ENCODE results near the gene CNGB1. TPM values are rescaled to one million over a fixed set of nuclear protein-coding genes. Genes with fewer than 3 reads are reported as not detected.

The CNGB1 gene
- total RNA-seq, 1 donor from 2014 or later = not detected

DNA sequence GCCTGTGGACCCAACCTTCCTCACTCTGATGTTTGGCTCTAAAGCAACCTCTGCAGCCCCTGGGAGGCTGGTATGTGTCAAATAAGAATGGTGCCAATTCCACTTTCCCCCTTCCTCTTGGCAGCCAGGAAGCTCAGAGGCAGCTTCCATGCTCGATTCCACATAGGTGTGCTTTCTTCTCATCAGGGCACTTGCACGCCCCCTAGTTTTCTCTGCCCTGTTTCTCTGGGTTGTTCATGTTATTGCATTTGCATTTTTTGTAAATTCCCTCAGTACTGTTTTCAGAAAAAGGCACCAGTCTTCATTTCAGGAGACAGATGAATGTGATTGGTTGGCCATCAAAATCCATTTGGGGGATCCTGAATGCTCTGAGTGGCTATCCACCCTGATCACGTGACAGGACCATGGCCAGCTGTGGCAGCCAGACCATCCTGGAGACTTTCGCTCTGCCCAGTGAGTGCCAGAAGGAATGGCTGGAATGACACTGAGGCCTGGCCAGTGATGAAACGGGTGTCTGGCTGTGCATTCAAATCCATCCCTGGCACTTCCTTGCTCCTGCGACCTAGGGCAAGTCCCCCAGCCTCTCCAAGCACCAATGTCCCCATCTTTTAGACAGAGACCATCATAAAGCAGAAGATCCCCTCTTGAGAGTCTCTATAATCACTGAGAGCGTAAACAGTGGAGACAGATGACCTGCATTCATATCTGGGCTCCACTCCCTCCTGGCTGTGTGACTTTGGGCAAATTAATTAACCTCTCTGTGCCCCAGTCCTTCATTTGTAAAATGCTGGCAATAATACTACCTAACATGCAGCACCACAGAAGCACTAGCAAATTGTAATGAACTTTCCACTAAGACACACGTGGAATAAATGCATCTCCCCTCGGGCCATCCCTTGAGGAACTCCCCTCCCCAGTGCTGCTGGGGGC, 56.4 kb downstream of the CNGB1 start:
- no peaks in the 10 kb centered on the region for H3K36me3 ChIP-seq (ENCODE audit: control insufficient read depth in 3 of 3, insufficient read depth in 3 of 3, low read length in 3 of 3)
- no peak overlapping the region for H3K4me3 ChIP-seq (ENCODE audit: low read length in 3 of 3)
- H3K27ac ChIP-seq (ENCODE audit: low read depth, low read length) = no peak overlapping the region
- no peak overlapping the region for H3K9ac ChIP-seq (ENCODE audit: low read depth in 1 of 3, low read length in 3 of 3)
- H3K9me3 ChIP-seq (ENCODE audit: control insufficient read depth in 3 of 3, low read length in 3 of 3) = no peaks in the 10 kb centered on the region
- H3K4me1 ChIP-seq (ENCODE audit: control insufficient read depth in 3 of 3, insufficient read depth in 3 of 3, low read length in 3 of 3) = no peaks in the 10 kb centered on the region
- H3K27me3 ChIP-seq (ENCODE audit: control insufficient read depth in 3 of 3, insufficient read depth in 3 of 3, low read length in 3 of 3) = peaks cover 0 to 9% (median 6%) of the 10 kb centered on the region in 3 donors

DNA sequence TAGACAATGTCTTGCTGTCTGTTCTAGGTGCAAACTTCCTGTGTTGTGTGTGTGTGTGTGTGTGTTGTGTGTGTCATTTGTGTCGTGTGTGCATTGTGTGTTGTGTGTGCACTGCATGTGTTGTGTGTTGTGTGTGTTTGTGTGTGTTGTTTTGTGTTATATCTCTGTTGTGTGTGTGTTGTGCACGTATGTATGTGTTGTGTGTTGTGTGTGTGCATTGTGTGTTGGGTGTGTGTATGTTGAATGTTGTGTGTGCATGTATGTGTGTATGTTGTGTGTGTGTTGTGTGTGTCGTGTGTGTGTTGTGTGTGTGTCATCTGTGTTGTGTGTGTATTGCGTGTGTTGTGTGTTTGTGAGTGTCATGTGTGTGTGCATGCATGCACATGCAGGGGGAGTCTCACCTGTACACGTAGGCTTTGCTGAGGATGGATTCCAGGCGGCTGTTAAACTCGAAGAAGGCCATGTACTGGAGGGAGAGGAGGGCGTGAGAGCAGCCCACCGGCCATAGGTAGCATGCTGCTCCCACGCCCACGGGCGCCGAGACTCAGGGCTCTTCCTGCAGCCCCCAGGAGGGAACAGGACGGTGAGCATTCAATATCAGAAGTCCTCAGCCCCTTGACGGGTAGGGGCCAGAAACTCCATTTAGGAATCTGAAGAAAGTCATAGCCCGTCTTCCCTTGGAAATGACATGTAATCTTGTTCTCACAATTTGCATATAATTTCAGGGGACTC, 58.2 kb downstream of the CNGB1 start:
- Histone ChIP-seq H3K4me3 (ENCODE audit: low read length in 3 of 3) (no peak overlapping the region), H3K27me3 (ENCODE audit: control insufficient read depth in 3 of 3, insufficient read depth in 3 of 3, low read length in 3 of 3) (peaks cover 0 to 15% (median 6%) of the 10 kb centered on the region in 3 donors), H3K36me3 (ENCODE audit: control insufficient read depth in 3 of 3, insufficient read depth in 3 of 3, low read length in 3 of 3) (no peaks in the 10 kb centered on the region), H3K9me3 (ENCODE audit: control insufficient read depth in 3 of 3, low read length in 3 of 3) (no peaks in the 10 kb centered on the region), H3K9ac (ENCODE audit: low read depth in 1 of 3, low read length in 3 of 3) (no peak overlapping the region), H3K4me1 (ENCODE audit: control insufficient read depth in 3 of 3, insufficient read depth in 3 of 3, low read length in 3 of 3) (no peaks in the 10 kb centered on the region), H3K27ac (ENCODE audit: low read depth, low read length) (no peak overlapping the region)

DNA sequence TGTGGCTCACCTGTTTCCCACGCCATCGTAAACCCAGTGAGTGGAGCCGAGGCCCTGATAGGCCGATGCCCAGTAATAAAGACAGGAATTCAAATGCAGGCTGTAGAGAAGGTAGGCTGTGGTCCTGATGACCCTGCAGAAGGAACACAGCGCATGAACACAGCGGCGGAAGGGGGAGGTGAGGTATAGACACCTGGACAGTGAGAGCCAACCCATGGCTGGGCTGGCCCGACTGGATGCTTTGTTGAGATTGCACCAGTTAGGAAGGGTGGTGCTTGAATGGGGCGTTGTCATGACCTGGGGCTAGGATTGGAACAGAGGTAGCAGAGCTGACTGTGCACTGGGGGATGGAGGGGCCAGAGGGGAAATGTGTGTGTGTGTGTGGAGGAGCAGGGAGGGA, 59.2 kb downstream of the CNGB1 start:
- Histone ChIP-seq H3K27ac (ENCODE audit: low read depth, low read length) (no peak overlapping the region), H3K27me3 (ENCODE audit: control insufficient read depth in 3 of 3, insufficient read depth in 3 of 3, low read length in 3 of 3) (peaks cover 0 to 11% (median 7%) of the 10 kb centered on the region in 3 donors), H3K9ac (ENCODE audit: low read depth in 1 of 3, low read length in 3 of 3) (no peak overlapping the region), H3K36me3 (ENCODE audit: control insufficient read depth in 3 of 3, insufficient read depth in 3 of 3, low read length in 3 of 3) (no peaks in the 10 kb centered on the region), H3K9me3 (ENCODE audit: control insufficient read depth in 3 of 3, low read length in 3 of 3) (no peaks in the 10 kb centered on the region), H3K4me3 (ENCODE audit: low read length in 3 of 3) (no peak overlapping the region), H3K4me1 (ENCODE audit: control insufficient read depth in 3 of 3, insufficient read depth in 3 of 3, low read length in 3 of 3) (no peaks in the 10 kb centered on the region)

- no peaks in the 10 kb centered on the region for H3K36me3 ChIP-seq (ENCODE audit: control insufficient read depth in 3 of 3, insufficient read depth in 3 of 3, low read length in 3 of 3)
- peaks cover 0 to 17% (median 16%) of the 10 kb centered on the region in 3 donors for H3K27me3 ChIP-seq (ENCODE audit: control insufficient read depth in 3 of 3, insufficient read depth in 3 of 3, low read length in 3 of 3)
- peaks cover 0 to 2% (median 0%) of the 10 kb centered on the region in 3 donors for H3K4me1 ChIP-seq (ENCODE audit: control insufficient read depth in 3 of 3, insufficient read depth in 3 of 3, low read length in 3 of 3)
- H3K9me3 ChIP-seq (ENCODE audit: control insufficient read depth in 3 of 3, low read length in 3 of 3) = no peaks in the 10 kb centered on the region
- no peak overlapping the region for H3K27ac ChIP-seq (ENCODE audit: low read depth, low read length)
- no peak overlapping the region for H3K4me3 ChIP-seq (ENCODE audit: low read length in 3 of 3)
- H3K9ac ChIP-seq (ENCODE audit: low read depth in 1 of 3, low read length in 3 of 3) = no peak overlapping the region
Observed at GRCh38 chr16:57910696-57911095, 60.2 kb downstream of the CNGB1 start.

DNA sequence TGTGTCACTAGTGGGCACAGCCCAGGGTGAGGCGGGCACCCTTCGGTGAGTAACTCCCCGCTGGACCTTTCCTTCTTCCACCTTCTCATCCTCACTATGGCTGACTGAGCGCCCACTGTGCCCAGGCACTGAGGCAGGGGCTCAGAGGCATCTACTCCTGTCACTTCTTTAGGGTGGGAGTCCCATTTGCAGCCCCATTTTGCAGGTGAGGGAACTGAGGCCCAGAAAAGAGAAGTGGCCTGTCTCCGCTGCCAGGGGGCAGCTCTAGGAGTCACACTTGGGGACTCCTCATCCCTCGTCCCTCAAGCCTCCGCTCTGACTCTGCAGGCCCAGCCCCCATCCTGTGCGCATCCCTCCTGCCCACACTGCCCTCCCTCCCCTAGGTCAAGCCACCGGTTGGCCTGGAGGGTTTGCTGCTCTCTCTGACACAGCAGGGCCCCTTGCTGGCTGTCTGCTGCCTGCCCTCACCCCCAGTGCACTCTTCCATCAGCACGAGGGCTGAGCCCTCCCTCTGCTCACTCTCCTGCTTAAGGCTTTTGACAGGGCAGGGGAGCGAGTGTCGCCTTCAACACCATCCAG, 62.4 kb downstream of the CNGB1 start:
- Histone ChIP-seq H3K4me3 (ENCODE audit: low read length in 3 of 3) (no peak overlapping the region), H3K4me1 (ENCODE audit: control insufficient read depth in 3 of 3, insufficient read depth in 3 of 3, low read length in 3 of 3) (peaks cover 0 to 2% (median 0%) of the 10 kb centered on the region in 3 donors), H3K36me3 (ENCODE audit: control insufficient read depth in 3 of 3, insufficient read depth in 3 of 3, low read length in 3 of 3) (no peaks in the 10 kb centered on the region), H3K27me3 (ENCODE audit: control insufficient read depth in 3 of 3, insufficient read depth in 3 of 3, low read length in 3 of 3) (peaks cover 13 to 32% (median 27%) of the 10 kb centered on the region in 3 donors), H3K9ac (ENCODE audit: low read depth in 1 of 3, low read length in 3 of 3) (no peak overlapping the region), H3K9me3 (ENCODE audit: control insufficient read depth in 3 of 3, low read length in 3 of 3) (no peaks in the 10 kb centered on the region), H3K27ac (ENCODE audit: low read depth, low read length) (no peak overlapping the region)

GRCh38 chr16:57906382-57907316, 64.3 kb downstream of the CNGB1 start:
- Histone ChIP-seq H3K27me3 (ENCODE audit: control insufficient read depth in 3 of 3, insufficient read depth in 3 of 3, low read length in 3 of 3) (peaks cover 15 to 34% (median 26%) of the 10 kb centered on the region in 3 donors), H3K9me3 (ENCODE audit: control insufficient read depth in 3 of 3, low read length in 3 of 3) (no peaks in the 10 kb centered on the region), H3K27ac (ENCODE audit: low read depth, low read length) (no peak overlapping the region), H3K4me3 (ENCODE audit: low read length in 3 of 3) (no peak overlapping the region), H3K4me1 (ENCODE audit: control insufficient read depth in 3 of 3, insufficient read depth in 3 of 3, low read length in 3 of 3) (peaks cover 0 to 2% (median 0%) of the 10 kb centered on the region in 3 donors), H3K36me3 (ENCODE audit: control insufficient read depth in 3 of 3, insufficient read depth in 3 of 3, low read length in 3 of 3) (no peaks in the 10 kb centered on the region), H3K9ac (ENCODE audit: low read depth in 1 of 3, low read length in 3 of 3) (no peak overlapping the region)

- H3K4me3 ChIP-seq (ENCODE audit: low read length in 3 of 3) = no peak overlapping the region
- peaks cover 0 to 2% (median 0%) of the 10 kb centered on the region in 3 donors for H3K4me1 ChIP-seq (ENCODE audit: control insufficient read depth in 3 of 3, insufficient read depth in 3 of 3, low read length in 3 of 3)
- no peaks in the 10 kb centered on the region for H3K36me3 ChIP-seq (ENCODE audit: control insufficient read depth in 3 of 3, insufficient read depth in 3 of 3, low read length in 3 of 3)
- H3K27me3 ChIP-seq (ENCODE audit: control insufficient read depth in 3 of 3, insufficient read depth in 3 of 3, low read length in 3 of 3) = peaks cover 24 to 43% (median 39%) of the 10 kb centered on the region in 3 donors
- no peak overlapping the region for H3K27ac ChIP-seq (ENCODE audit: low read depth, low read length)
- H3K9me3 ChIP-seq (ENCODE audit: control insufficient read depth in 3 of 3, low read length in 3 of 3) = no peaks in the 10 kb centered on the region
- no peak overlapping the region for H3K9ac ChIP-seq (ENCODE audit: low read depth in 1 of 3, low read length in 3 of 3)
Observed at GRCh38 chr16:57904101-57904500, 66.8 kb downstream of the CNGB1 start.

- H3K27me3 ChIP-seq (ENCODE audit: control insufficient read depth in 3 of 3, insufficient read depth in 3 of 3, low read length in 3 of 3) = peaks cover 24 to 40% (median 39%) of the 10 kb centered on the region in 3 donors
- H3K4me3 ChIP-seq (ENCODE audit: low read length in 3 of 3) = no peak overlapping the region
- H3K4me1 ChIP-seq (ENCODE audit: control insufficient read depth in 3 of 3, insufficient read depth in 3 of 3, low read length in 3 of 3) = peaks cover 0 to 2% (median 0%) of the 10 kb centered on the region in 3 donors
- H3K9ac ChIP-seq (ENCODE audit: low read depth in 1 of 3, low read length in 3 of 3) = no peak overlapping the region
- H3K9me3 ChIP-seq (ENCODE audit: control insufficient read depth in 3 of 3, low read length in 3 of 3) = no peaks in the 10 kb centered on the region
- H3K36me3 ChIP-seq (ENCODE audit: control insufficient read depth in 3 of 3, insufficient read depth in 3 of 3, low read length in 3 of 3) = no peaks in the 10 kb centered on the region
- no peak overlapping the region for H3K27ac ChIP-seq (ENCODE audit: low read depth, low read length)
Observed at GRCh38 chr16:57903656-57904055, 67.3 kb downstream of the CNGB1 start.

- peaks cover 24 to 36% (median 36%) of the 10 kb centered on the region in 3 donors for H3K27me3 ChIP-seq (ENCODE audit: control insufficient read depth in 3 of 3, insufficient read depth in 3 of 3, low read length in 3 of 3)
- H3K27ac ChIP-seq (ENCODE audit: low read depth, low read length) = no peak overlapping the region
- no peaks in the 10 kb centered on the region for H3K36me3 ChIP-seq (ENCODE audit: control insufficient read depth in 3 of 3, insufficient read depth in 3 of 3, low read length in 3 of 3)
- H3K9me3 ChIP-seq (ENCODE audit: control insufficient read depth in 3 of 3, low read length in 3 of 3) = no peaks in the 10 kb centered on the region
- no peak overlapping the region for H3K4me3 ChIP-seq (ENCODE audit: low read length in 3 of 3)
- peaks cover 0 to 2% (median 0%) of the 10 kb centered on the region in 3 donors for H3K4me1 ChIP-seq (ENCODE audit: control insufficient read depth in 3 of 3, insufficient read depth in 3 of 3, low read length in 3 of 3)
- H3K9ac ChIP-seq (ENCODE audit: low read depth in 1 of 3, low read length in 3 of 3) = no peak overlapping the region
Observed at GRCh38 chr16:57901480-57902069, 69.4 kb downstream of the CNGB1 start.

All from skeletal muscle tissue (tissue), 4 donors.